Ishikawa (cell line): ENCODE results near the gene HLA-DQB2.

Experiments
- CEBPB ChIP-seq: IDR thresholded peaks from 2 replicates; pipeline ENCODE4 v1.6.1; 2012
- CREB1 ChIP-seq: IDR thresholded peaks from 2 replicates; pipeline ENCODE4 v1.6.1; 2012; ENCODE audit warnings: low read depth
- EGR1 ChIP-seq: IDR thresholded peaks from 2 replicates; pipeline ENCODE4 v1.6.1; 2012
- EP300 ChIP-seq: IDR thresholded peaks from 2 replicates; pipeline ENCODE4 v1.6.1; 2012; ENCODE audit warnings: borderline replicate concordance
- FOXM1 ChIP-seq: IDR thresholded peaks from 2 replicates; pipeline ENCODE4 v1.6.1; 2012; ENCODE audit warnings: low read depth, borderline replicate concordance
- NFIC ChIP-seq: IDR thresholded peaks from 2 replicates; pipeline ENCODE4 v1.6.1; 2012
- RAD21 ChIP-seq: IDR thresholded peaks from 2 replicates; pipeline ENCODE4 v1.6.1; 2012; ENCODE audit warnings: low read depth
- REST ChIP-seq: IDR thresholded peaks from 2 replicates; pipeline ENCODE4 v1.6.1; 2012; ENCODE audit warnings: low read depth, mild to moderate bottlenecking
- TAF1 ChIP-seq: IDR thresholded peaks from 2 replicates; pipeline ENCODE4 v1.6.1; 2012; ENCODE audit warnings: low read depth, mild to moderate bottlenecking
- TCF12 ChIP-seq: IDR thresholded peaks from 2 replicates; pipeline ENCODE4 v1.6.1; 2012; ENCODE audit warnings: low read depth
- TEAD4 ChIP-seq: IDR thresholded peaks from 2 replicates; pipeline ENCODE4 v1.6.1; 2012
- YY1 ChIP-seq: IDR thresholded peaks from 2 replicates; pipeline ENCODE4 v1.6.1; 2012; ENCODE audit warnings: low read depth
- ZBTB7A ChIP-seq: IDR thresholded peaks from 2 replicates; pipeline ENCODE4 v1.6.1; 2012; ENCODE audit warnings: low read depth
- TF ChIP-seq, protein P1 (sequence below): IDR thresholded peaks from 2 replicates; pipeline ENCODE4 v1.6.1; 2012
- TF ChIP-seq, protein P2 (sequence below): IDR thresholded peaks from 2 replicates; pipeline ENCODE4 v1.6.1; 2012

Gene HLA-DQB2

DNA sequence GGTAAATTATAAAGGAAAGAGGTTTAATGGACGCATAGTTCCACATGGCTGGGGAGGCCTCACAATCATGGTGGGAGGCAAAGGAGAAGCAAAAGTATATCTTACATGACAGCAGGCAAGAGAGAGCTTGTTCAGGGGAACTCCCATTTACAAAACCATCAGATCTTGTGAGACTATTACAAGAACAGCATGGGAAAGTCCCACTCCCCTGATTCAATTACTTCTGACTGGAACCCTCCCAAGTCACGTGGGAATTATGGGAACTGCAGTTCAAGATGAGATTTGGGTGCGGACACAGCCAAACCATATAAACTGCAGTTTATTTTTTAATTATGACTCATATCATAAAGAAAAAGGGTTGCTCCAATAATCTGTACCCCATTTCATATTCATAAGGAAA, 44.5 kb downstream of the HLA-DQB2 start:
- TF ChIP-seq FOXM1 (no peak), YY1 (no peak), TEAD4 (no peak), REST (no peak), ZBTB7A (no peak), TAF1 (no peak), EGR1 (no peak), EP300 (no peak), RAD21 (no peak), CEBPB (no peak), NFIC (no peak), CREB1 (no peak), TCF12 (no peak)
- TF ChIP-seq, protein P1, sequence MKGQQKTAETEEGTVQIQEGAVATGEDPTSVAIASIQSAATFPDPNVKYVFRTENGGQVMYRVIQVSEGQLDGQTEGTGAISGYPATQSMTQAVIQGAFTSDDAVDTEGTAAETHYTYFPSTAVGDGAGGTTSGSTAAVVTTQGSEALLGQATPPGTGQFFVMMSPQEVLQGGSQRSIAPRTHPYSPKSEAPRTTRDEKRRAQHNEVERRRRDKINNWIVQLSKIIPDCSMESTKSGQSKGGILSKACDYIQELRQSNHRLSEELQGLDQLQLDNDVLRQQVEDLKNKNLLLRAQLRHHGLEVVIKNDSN = no peak
- TF ChIP-seq, protein P2, sequence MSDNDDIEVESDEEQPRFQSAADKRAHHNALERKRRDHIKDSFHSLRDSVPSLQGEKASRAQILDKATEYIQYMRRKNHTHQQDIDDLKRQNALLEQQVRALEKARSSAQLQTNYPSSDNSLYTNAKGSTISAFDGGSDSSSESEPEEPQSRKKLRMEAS = no peak

DNA sequence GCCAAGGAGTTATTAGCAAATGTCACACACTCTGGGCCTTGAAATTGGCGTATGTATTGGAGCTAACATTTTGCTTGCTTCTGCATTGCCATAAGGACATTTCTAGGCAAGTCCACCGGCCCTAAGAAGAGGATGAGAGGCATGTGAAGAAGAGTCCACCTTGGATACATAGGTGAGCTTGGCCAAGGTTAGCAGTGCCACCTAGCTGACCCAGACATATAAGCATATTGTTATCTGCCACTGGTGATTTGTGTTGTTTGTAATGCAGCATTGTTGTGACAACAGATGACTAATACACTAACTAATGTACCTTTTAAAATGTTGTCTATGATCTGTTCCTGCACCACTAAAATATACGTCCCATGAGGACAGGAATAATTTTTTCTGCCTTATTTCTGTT, 46.9 kb downstream of the HLA-DQB2 start:
- TF ChIP-seq CEBPB = no peak
- no peak for TF ChIP-seq TEAD4
- no peak for TF ChIP-seq NFIC
- TF ChIP-seq REST = no peak
- no peak for TF ChIP-seq RAD21
- TF ChIP-seq TCF12 = no peak
- no peak for TF ChIP-seq TAF1
- TF ChIP-seq, protein P1 = no peak
- no peak for TF ChIP-seq EGR1
- TF ChIP-seq YY1 = no peak
- TF ChIP-seq, protein P2 = no peak
- TF ChIP-seq ZBTB7A = no peak
- no peak for TF ChIP-seq EP300
- TF ChIP-seq CREB1 = no peak

DNA sequence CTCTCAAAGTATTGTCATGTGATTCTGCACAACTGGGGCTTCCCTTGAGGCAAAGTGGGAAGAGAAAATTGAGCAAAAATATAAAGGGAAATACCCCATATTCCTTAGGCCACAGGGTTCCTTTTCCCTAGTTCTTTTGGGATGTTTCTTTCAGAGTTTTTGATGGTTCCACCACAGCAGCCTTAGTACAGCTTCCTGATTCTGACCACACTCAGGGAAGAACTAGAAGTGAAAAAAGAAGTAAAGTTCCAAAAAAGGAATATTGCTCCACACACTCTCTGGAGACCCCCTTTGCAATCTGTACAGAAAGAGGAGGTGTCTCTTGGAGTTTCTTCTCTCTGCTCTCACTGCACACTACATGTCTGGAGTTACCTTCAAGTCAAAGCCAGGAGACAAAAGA, 50.1 kb downstream of the HLA-DQB2 start:
- TF ChIP-seq FOXM1 (no peak), NFIC (no peak), TAF1 (no peak), CREB1 (no peak), RAD21 (no peak), TEAD4 (no peak), REST (no peak), ZBTB7A (no peak), EGR1 (no peak), CEBPB (no peak), YY1 (no peak), EP300 (no peak), TCF12 (no peak)
- TF ChIP-seq, protein P1 = no peak
- TF ChIP-seq, protein P2 = no peak

DNA sequence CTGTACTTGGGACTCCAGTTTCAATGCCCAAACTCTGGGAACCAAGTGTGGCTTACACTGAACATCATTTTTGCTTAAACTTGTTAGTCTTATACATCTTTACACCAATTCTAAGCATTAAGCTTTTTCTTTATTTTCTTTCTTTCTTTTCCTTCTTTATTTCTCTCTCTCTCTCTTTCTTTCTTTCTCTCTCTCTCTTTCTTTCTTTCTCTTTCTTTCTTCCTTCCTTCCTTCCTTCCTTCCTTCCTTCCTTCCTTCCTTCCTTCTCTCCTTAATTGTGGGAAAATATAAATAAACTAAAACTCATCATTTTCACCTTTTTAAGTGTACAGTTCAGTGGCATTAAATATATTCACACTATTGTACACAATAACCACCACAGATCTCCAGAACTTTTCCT, 53.7 kb downstream of the HLA-DQB2 start:
- no peak for TF ChIP-seq YY1
- no peak for TF ChIP-seq REST
- TF ChIP-seq, protein P2 = no peak
- TF ChIP-seq ZBTB7A = no peak
- no peak for TF ChIP-seq EGR1
- TF ChIP-seq TCF12 = no peak
- TF ChIP-seq RAD21 = no peak
- no peak for TF ChIP-seq TAF1
- TF ChIP-seq, protein P1 = no peak
- TF ChIP-seq TEAD4 = no peak
- no peak for TF ChIP-seq EP300
- TF ChIP-seq CEBPB = no peak
- TF ChIP-seq FOXM1 = no peak
- TF ChIP-seq NFIC = no peak
- no peak for TF ChIP-seq CREB1
